ENCODE data around the gene PRAMEF13. TPM values are rescaled to one million over a fixed set of nuclear protein-coding genes. Genes with fewer than 3 reads are reported as not detected.

PRAMEF13 gene
- total RNA-seq, 2 donors from 2014 or later = not detected

Other genes with a start within 250 kb of the PRAMEF13 start
- not detected for gene PRAMEF27, start 144.8 kb downstream of the PRAMEF13 start, total RNA-seq
- not detected for gene HNRNPCL3, start 140.6 kb downstream of the PRAMEF13 start, total RNA-seq
- not detected for gene PRAMEF25, start 130.6 kb downstream of the PRAMEF13 start, total RNA-seq
- gene HNRNPCL2, start 84.6 kb downstream of the PRAMEF13 start, total RNA-seq = not detected
- gene PRAMEF26, start 45.4 kb downstream of the PRAMEF13 start, total RNA-seq = not detected
- gene HNRNPCL4, start 35.8 kb downstream of the PRAMEF13 start, total RNA-seq = not detected
- not detected for gene PRAMEF9, start 29.6 kb downstream of the PRAMEF13 start, total RNA-seq
- gene PRAMEF18, start 24.7 kb upstream of the PRAMEF13 start, total RNA-seq = not detected
- gene PRAMEF5, start 52.8 kb upstream of the PRAMEF13 start, total RNA-seq = not detected
- not detected for gene PRAMEF8, start 83.7 kb upstream of the PRAMEF13 start, total RNA-seq
- gene PRAMEF33, start 102.1 kb upstream of the PRAMEF13 start, total RNA-seq = not detected
- not detected for gene PRAMEF15, start 114.2 kb upstream of the PRAMEF13 start, total RNA-seq
- gene PRAMEF14, start 145.7 kb upstream of the PRAMEF13 start, total RNA-seq = not detected
- not detected for gene PRAMEF19, start 170.5 kb upstream of the PRAMEF13 start, total RNA-seq
- gene PRAMEF17, start 188.2 kb upstream of the PRAMEF13 start, total RNA-seq = not detected
- gene PRAMEF20, start 209.0 kb upstream of the PRAMEF13 start, total RNA-seq = not detected